Measurements from ENCODE around the gene BRMS1L. TPM values are rescaled to one million over a fixed set of nuclear protein-coding genes. Genes with fewer than 3 reads are reported as not detected.
"Not testable (repeated sequence)": the region's sequence is repeated elsewhere in the genome, so short reads cannot be mapped to it uniquely, and the experiment has no call there.

Gene BRMS1L
- total RNA-seq, 1 experiment from 2014 or later, result 8.0 TPM

DNA sequence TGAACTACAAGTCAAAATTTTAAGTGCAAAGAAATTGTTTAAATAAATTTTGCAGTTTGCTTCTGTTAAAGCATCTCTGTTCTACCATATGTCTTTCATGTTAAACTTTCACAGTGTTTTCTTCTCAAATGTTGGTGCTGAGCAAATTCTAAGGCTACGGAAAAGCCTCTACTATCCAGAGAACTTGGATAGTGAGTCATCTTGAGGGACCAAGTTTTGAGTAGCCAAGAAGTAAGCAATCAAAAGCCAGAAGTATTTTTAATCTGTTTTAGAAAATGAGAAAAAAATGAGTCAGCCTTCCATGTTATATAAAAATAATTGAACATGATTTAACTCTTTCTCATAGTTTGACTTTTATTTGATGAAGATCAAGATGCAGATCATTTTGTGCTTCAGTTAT lies 3.3 kb downstream of the BRMS1L start:
- H4K20me1 ChIP-seq (ENCODE audit: insufficient read depth), result no peaks in the 10 kb centered on the region
- H3K9me3 ChIP-seq (ENCODE audit: insufficient read depth, low read depth), result no peaks in the 10 kb centered on the region
- peaks cover 14% of the 10 kb centered on the region for H3K79me2 ChIP-seq (ENCODE audit: low read depth)
- CTCF ChIA-PET, result no interaction called here
- no TSS peak for BruUV-seq (replicated peaks)
- no peak for DNase-seq
- no peak overlapping the region for H3K27ac ChIP-seq
- H3K4me1 ChIP-seq (replicated peaks; ENCODE audit: insufficient read depth), result peaks cover 8% of the 10 kb centered on the region
- H3K36me3 ChIP-seq (ENCODE audit: low read depth), result no peaks in the 10 kb centered on the region
- intact Hi-C loops (cut with micrococcal nuclease; ENCODE audit: unreplicated experiment), result loop anchor here (5.0 kb wide), 2 partner anchors 238 to 782 kb away; partner anchors contain the start of gene FAM177A1
- POLR2A ChIA-PET (ENCODE audit: unreplicated experiment), result no interaction called here
- no peak overlapping the region for H3K4me3 ChIP-seq
- H2AFZ ChIP-seq, result no peak overlapping the region
- no peaks in the 10 kb centered on the region for H3F3A ChIP-seq (ENCODE audit: insufficient read depth, low read depth)
- H3K27me3 ChIP-seq (ENCODE audit: insufficient read depth, low read depth), result no peaks in the 10 kb centered on the region
- no peak overlapping the region for H3K4me2 ChIP-seq
- TF ChIP-seq, protein P1, sequence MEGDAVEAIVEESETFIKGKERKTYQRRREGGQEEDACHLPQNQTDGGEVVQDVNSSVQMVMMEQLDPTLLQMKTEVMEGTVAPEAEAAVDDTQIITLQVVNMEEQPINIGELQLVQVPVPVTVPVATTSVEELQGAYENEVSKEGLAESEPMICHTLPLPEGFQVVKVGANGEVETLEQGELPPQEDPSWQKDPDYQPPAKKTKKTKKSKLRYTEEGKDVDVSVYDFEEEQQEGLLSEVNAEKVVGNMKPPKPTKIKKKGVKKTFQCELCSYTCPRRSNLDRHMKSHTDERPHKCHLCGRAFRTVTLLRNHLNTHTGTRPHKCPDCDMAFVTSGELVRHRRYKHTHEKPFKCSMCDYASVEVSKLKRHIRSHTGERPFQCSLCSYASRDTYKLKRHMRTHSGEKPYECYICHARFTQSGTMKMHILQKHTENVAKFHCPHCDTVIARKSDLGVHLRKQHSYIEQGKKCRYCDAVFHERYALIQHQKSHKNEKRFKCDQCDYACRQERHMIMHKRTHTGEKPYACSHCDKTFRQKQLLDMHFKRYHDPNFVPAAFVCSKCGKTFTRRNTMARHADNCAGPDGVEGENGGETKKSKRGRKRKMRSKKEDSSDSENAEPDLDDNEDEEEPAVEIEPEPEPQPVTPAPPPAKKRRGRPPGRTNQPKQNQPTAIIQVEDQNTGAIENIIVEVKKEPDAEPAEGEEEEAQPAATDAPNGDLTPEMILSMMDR (conservative IDR thresholded peaks at IDR 0.05), result no peak
- TF ChIP-seq EZH2 (IDR thresholded peaks at IDR 0.05; ENCODE audit: low read depth), result no peak
- no peaks in the 10 kb centered on the region for H3K9me2 ChIP-seq (ENCODE audit: insufficient read depth)

- CTCF ChIA-PET, result no interaction called here
- Histone ChIP-seq H3K4me3 (no peak overlapping the region), H3K9me3 (ENCODE audit: insufficient read depth, low read depth) (no peaks in the 10 kb centered on the region), H2AFZ (no peak overlapping the region), H3K27me3 (ENCODE audit: insufficient read depth, low read depth) (no peaks in the 10 kb centered on the region), H3K4me1 (replicated peaks; ENCODE audit: insufficient read depth) (no peaks in the 10 kb centered on the region), H3K4me2 (no peak overlapping the region), H3K27ac (no peak overlapping the region), H3F3A (ENCODE audit: insufficient read depth, low read depth) (no peaks in the 10 kb centered on the region), H3K9me2 (ENCODE audit: insufficient read depth) (no peaks in the 10 kb centered on the region), H3K79me2 (ENCODE audit: low read depth) (no peaks in the 10 kb centered on the region), H4K20me1 (ENCODE audit: insufficient read depth) (no peaks in the 10 kb centered on the region), H3K36me3 (ENCODE audit: low read depth) (no peaks in the 10 kb centered on the region)
- intact Hi-C loops (cut with micrococcal nuclease; ENCODE audit: unreplicated experiment), result no loop called here
- no peak for TF ChIP-seq EZH2 (IDR thresholded peaks at IDR 0.05; ENCODE audit: low read depth)
- TF ChIP-seq, protein P1 (conservative IDR thresholded peaks at IDR 0.05), result no peak
- DNase-seq, result no peak
- BruUV-seq (replicated peaks), result no TSS peak
- POLR2A ChIA-PET (ENCODE audit: unreplicated experiment), result interaction anchor here (0.7 kb wide), 1 partner anchor 14 kb away, joined by 3 read pairs; no protein-coding TSS in a partner anchor
Observed at GRCh38 chr14:35835208-35835982, 9.3 kb downstream of the BRMS1L start.

GRCh38 chr14:35841704-35842103 lies 15.6 kb downstream of the BRMS1L start:
- H3K9me3 ChIP-seq (ENCODE audit: insufficient read depth, low read depth); H4K20me1 ChIP-seq (ENCODE audit: insufficient read depth); H3K36me3 ChIP-seq (ENCODE audit: low read depth); DNase-seq; H3K79me2 ChIP-seq (ENCODE audit: low read depth); BruUV-seq (replicated peaks); intact Hi-C loops (cut with micrococcal nuclease; ENCODE audit: unreplicated experiment); H2AFZ ChIP-seq; H3F3A ChIP-seq (ENCODE audit: insufficient read depth, low read depth); H3K4me3 ChIP-seq; H3K27ac ChIP-seq; H3K4me2 ChIP-seq; H3K27me3 ChIP-seq (ENCODE audit: insufficient read depth, low read depth); CTCF ChIA-PET; H3K9me2 ChIP-seq (ENCODE audit: insufficient read depth); H3K4me1 ChIP-seq (replicated peaks; ENCODE audit: insufficient read depth): not testable (repeated sequence)
- POLR2A ChIA-PET (ENCODE audit: unreplicated experiment), result interaction anchor here (0.6 kb wide), 1 partner anchor 131 kb away, joined by 19 read pairs; no protein-coding TSS in a partner anchor

DNA sequence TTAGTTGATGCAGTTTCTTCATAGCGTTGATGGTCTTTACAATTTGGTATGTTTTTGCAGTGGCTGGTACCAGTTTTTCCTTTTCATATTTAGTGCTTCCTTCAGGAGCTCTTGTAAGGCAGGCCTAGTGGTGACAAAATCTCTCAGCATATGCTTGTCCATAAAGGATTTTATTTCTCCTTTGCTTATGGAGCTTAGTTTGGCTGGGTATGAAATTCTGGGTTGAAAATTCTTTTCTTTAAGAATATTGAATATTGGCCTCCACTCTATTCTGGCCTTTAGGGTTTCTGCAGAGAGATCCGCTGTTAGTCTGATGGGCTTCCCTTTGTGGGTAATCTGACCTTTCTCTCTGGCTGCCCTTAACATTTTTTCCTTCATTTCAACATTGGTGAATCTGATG lies 16.1 kb downstream of the BRMS1L start:
- H3K4me3 ChIP-seq; H3K36me3 ChIP-seq (ENCODE audit: low read depth); H3K9me2 ChIP-seq (ENCODE audit: insufficient read depth); H3K9me3 ChIP-seq (ENCODE audit: insufficient read depth, low read depth); BruUV-seq (replicated peaks); intact Hi-C loops (cut with micrococcal nuclease; ENCODE audit: unreplicated experiment); CTCF ChIA-PET; DNase-seq; H3K79me2 ChIP-seq (ENCODE audit: low read depth); POLR2A ChIA-PET (ENCODE audit: unreplicated experiment); H2AFZ ChIP-seq; H3F3A ChIP-seq (ENCODE audit: insufficient read depth, low read depth); H3K4me1 ChIP-seq (replicated peaks; ENCODE audit: insufficient read depth); H3K4me2 ChIP-seq; H3K27ac ChIP-seq; H3K27me3 ChIP-seq (ENCODE audit: insufficient read depth, low read depth); H4K20me1 ChIP-seq (ENCODE audit: insufficient read depth): not testable (repeated sequence)

Data from PC-9 (cell line).